Natural killer cell (primary cell): ENCODE data around the gene FBLN1. TPM values are rescaled to one million over a fixed set of nuclear protein-coding genes. Genes with fewer than 3 reads are reported as not detected.

Experiments
- ATAC-seq, 3 donors: fragments of 150-1000 bp in 2 of 3; fragments of 200-7000 bp in 1 of 3; cut with Tn5 transposase; 1 replicate in 1 of 3; 2 replicates in 2 of 3; pipeline ENCODE4 v1.10.0; 2021; ENCODE audit warnings: mild to moderate bottlenecking in 2 of 3, moderate library complexity in 2 of 3
- DNase-seq, 2 donors: peaks; one replicate each; pipeline versions ENCODE4 v3.0.0 to v3.0.0-alpha.2; 2013 to 2021; ENCODE audit warnings: mixed read lengths in 1 of 2
- H3K27ac ChIP-seq: one replicate; pipeline ENCODE4 v1.5.1; 2013; ENCODE audit warnings: mild to moderate bottlenecking, low read length
- H3K27me3 ChIP-seq: one replicate; pipeline ENCODE4 v1.6.1; 2013; ENCODE audit warnings: low read length; ENCODE audit not compliant: control insufficient read depth, insufficient read depth
- H3K36me3 ChIP-seq: one replicate; pipeline ENCODE4 v1.6.1; 2013; ENCODE audit warnings: low read length; ENCODE audit not compliant: control insufficient read depth, insufficient read depth
- H3K4me1 ChIP-seq: one replicate; pipeline ENCODE4 v1.6.1; 2013; ENCODE audit warnings: low read length; ENCODE audit not compliant: control insufficient read depth, insufficient read depth
- H3K4me3 ChIP-seq: one replicate; pipeline ENCODE4 v1.5.1; 2013; ENCODE audit warnings: low read length
- H3K9me3 ChIP-seq: one replicate; pipeline ENCODE4 v1.6.1; 2013; ENCODE audit warnings: low read length; ENCODE audit not compliant: control insufficient read depth, insufficient read depth
- H3K27ac Mint-ChIP-seq, 2 donors: one replicate each; pipeline ENCODE4 v1.8.0; 2022; ENCODE audit warnings: mild to moderate bottlenecking in 2 of 2, mixed read lengths in 2 of 2, moderate library complexity in 1 of 2
- H3K27me3 Mint-ChIP-seq, 2 donors: one replicate each; pipeline ENCODE4 v1.8.0; 2022; ENCODE audit warnings: low read depth in 2 of 2, mixed read lengths in 2 of 2
- H3K36me3 Mint-ChIP-seq: one replicate; pipeline ENCODE4 v1.8.0; 2022; ENCODE audit warnings: mixed read lengths
- H3K4me1 Mint-ChIP-seq, 2 donors: one replicate each; pipeline ENCODE4 v1.8.0; 2022; ENCODE audit warnings: mixed read lengths in 2 of 2
- H3K4me3 Mint-ChIP-seq: one replicate; pipeline ENCODE4 v1.8.0; 2022; ENCODE audit warnings: mild to moderate bottlenecking, moderate library complexity, mixed read lengths
- H3K9me3 Mint-ChIP-seq, 2 donors: one replicate each; pipeline ENCODE4 v1.8.0; 2022; ENCODE audit warnings: mixed read lengths in 2 of 2
- WGBS: methylation state at CpG from one replicate; pipeline ENCODE4 v1.1.7; 2013; ENCODE audit warnings: missing lambda C conversion rate; ENCODE audit not compliant: insufficient coverage; 5-methylcytosine and 5-hydroxymethylcytosine counted together
- intact Hi-C: fragments of 100-400 bp; cut with micrococcal nuclease; formaldehyde crosslinking; loops from one replicate; pipeline ENCODE4 v1.14.2; 2022
- total RNA-seq, 4 donors: library from RNA; stranded (reverse); fragments of 120-200 nt in 1 of 4; gene quantifications; one replicate each; pipeline versions ENCODE4 v1.2.3 to v1.2.4, GENCODE V29; 2013 to 2022
- TF ChIP-seq, protein P1 (sequence below): fragments of 200-600 bp; IDR thresholded peaks from one replicate; pipeline ENCODE4 v1.8.0; 2022; ENCODE audit warnings: antibody characterized with exemption

The FBLN1 gene
- total RNA-seq, 3 donors from 2014 or later (not counting 1 experiment from before 2014, with no cell fraction given): 0.58 TPM; not detected in 2

- Mint-ChIP-seq H3K4me1 (peaks cover 0 to 5% of the 10 kb centered on the region in 2 donors), H3K27me3 (peaks cover 0 to 2% of the 10 kb centered on the region in 2 donors), H3K36me3 (no peaks in the 10 kb centered on the region), H3K27ac (no peak overlapping the region), H3K9me3 (no peaks in the 10 kb centered on the region), H3K4me3 (no peak overlapping the region)
- DNase-seq: no peak
- Histone ChIP-seq H3K4me3 (no peak overlapping the region), H3K27me3 (no peaks in the 10 kb centered on the region), H3K27ac (no peak overlapping the region), H3K9me3 (no peaks in the 10 kb centered on the region), H3K36me3 (no peaks in the 10 kb centered on the region), H3K4me1 (no peaks in the 10 kb centered on the region)
- WGBS: 91% methylated on average over 22 of the region's 22 CpGs
- TF ChIP-seq, protein P1, sequence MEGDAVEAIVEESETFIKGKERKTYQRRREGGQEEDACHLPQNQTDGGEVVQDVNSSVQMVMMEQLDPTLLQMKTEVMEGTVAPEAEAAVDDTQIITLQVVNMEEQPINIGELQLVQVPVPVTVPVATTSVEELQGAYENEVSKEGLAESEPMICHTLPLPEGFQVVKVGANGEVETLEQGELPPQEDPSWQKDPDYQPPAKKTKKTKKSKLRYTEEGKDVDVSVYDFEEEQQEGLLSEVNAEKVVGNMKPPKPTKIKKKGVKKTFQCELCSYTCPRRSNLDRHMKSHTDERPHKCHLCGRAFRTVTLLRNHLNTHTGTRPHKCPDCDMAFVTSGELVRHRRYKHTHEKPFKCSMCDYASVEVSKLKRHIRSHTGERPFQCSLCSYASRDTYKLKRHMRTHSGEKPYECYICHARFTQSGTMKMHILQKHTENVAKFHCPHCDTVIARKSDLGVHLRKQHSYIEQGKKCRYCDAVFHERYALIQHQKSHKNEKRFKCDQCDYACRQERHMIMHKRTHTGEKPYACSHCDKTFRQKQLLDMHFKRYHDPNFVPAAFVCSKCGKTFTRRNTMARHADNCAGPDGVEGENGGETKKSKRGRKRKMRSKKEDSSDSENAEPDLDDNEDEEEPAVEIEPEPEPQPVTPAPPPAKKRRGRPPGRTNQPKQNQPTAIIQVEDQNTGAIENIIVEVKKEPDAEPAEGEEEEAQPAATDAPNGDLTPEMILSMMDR: no peak
- ATAC-seq: no peak
- intact Hi-C loops: loop anchor here (5.0 kb wide), 1 partner anchor 1332 kb away; no protein-coding TSS in a partner anchor
These were observed 97.3 kb downstream of the FBLN1 start for GRCh38 chr22:45599836-45600577.

DNA sequence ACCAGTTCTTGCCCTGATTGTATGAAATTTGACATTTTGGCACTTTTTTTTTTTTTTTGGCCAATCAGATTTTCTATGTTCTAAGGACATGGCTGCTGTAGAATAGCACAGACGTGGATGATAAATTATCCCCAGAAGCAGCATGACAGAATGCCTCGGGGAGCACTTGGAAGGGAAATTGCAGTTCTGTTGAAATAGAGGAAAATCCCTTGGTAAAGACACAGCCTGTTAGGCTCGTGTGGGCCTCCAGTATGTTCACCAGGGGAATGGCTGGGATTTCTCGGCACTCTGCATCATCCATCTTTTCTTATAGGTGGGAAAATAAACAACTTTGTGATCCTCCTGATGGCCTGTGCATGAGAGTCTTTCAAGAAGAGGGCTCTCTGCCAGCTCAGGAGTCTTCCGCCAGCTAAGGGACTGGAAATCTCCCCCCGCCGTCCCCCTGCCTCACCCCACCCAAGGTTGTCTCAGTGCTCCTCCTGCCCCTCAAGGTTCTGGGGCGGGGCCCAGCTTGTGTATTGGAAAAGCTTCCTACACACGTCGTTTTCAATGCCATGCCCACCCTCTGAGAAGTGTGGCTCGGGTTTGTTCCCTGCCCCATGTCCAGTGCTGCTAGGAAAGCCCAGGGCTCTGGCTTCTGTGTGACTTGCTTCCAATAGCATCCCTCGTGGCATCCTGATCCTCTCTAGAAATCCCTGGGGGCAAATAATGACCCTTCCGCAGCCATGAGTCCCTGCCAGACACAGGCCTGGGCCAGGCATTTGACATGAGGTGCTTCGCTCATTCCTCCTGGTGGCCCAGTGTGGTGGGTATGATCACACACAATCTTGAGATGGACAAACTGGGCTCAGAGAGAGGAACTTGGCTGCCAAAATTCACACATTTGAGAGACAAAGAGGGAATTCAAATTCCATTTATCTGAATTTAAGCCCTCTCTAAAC lies 98.4 kb downstream of the FBLN1 start:
- Histone ChIP-seq H3K9me3 (no peaks in the 10 kb centered on the region), H3K4me3 (no peak overlapping the region), H3K36me3 (no peaks in the 10 kb centered on the region), H3K4me1 (no peaks in the 10 kb centered on the region), H3K27me3 (no peaks in the 10 kb centered on the region), H3K27ac (no peak overlapping the region)
- Mint-ChIP-seq H3K9me3 (no peaks in the 10 kb centered on the region), H3K36me3 (no peaks in the 10 kb centered on the region), H3K27me3 (peaks cover 0 to 2% of the 10 kb centered on the region in 2 donors), H3K4me3 (no peak overlapping the region), H3K27ac (no peak overlapping the region), H3K4me1 (peaks cover 0 to 5% of the 10 kb centered on the region in 2 donors)
- ATAC-seq: no peak
- no peak for DNase-seq
- TF ChIP-seq, protein P1: no peak
- WGBS: 86% methylated on average over 14 of the region's 14 CpGs
- intact Hi-C loops: loop anchor here (5.0 kb wide), 1 partner anchor 1331 kb away; no protein-coding TSS in a partner anchor

DNA sequence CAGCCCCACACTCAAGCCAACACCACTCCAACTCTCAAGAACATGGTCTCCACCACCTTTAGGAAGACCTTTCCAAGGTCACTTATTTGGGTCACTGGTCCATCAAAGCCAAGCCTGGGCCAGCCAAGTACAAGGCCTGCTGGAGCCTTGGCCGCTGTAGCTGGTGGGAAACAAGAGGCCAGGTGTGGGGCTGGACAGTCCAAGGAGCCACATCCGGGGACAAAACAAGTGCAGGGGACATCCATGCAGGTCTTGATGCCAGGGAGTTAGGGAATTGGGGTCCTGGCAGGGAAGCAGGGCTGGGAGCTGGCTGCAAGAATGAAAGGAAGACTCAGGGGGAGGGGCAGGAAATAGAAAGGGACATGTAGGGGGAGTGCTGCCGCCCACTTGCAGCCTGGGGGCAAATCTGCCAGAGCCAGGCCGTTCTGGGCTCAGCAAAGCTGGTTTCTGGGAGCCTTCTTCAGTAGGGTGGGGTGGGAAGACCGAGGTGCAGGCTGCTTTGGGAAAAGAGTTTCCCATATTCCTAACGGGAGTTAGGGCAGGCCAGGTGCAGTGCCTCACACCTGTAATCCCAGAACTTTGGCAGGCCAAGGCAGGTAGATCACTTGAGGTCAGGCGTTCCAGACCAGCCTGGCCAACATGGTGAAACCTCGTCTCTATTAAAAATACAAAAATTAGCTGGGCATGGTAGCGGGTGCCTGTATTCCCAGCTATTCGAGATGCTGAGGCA lies 99.5 kb downstream of the FBLN1 start:
- H3K36me3 Mint-ChIP-seq: no peaks in the 10 kb centered on the region
- peaks cover 4 to 5% of the 10 kb centered on the region in 2 donors for H3K4me1 Mint-ChIP-seq
- H3K4me1 ChIP-seq: no peaks in the 10 kb centered on the region
- no peak overlapping the region for H3K27ac ChIP-seq
- TF ChIP-seq, protein P1: no peak
- H3K36me3 ChIP-seq: no peaks in the 10 kb centered on the region
- DNase-seq: no peak
- no peaks in the 10 kb centered on the region for H3K27me3 ChIP-seq
- peaks cover 0 to 5% of the 10 kb centered on the region in 2 donors for H3K27me3 Mint-ChIP-seq
- H3K9me3 Mint-ChIP-seq: no peaks in the 10 kb centered on the region
- intact Hi-C loops: loop anchor here (5.0 kb wide), 1 partner anchor 1330 kb away; no protein-coding TSS in a partner anchor
- H3K4me3 Mint-ChIP-seq: no peak overlapping the region
- ATAC-seq: no peak
- no peaks in the 10 kb centered on the region for H3K9me3 ChIP-seq
- WGBS: 78% methylated on average over 10 of the region's 10 CpGs
- no peak overlapping the region for H3K27ac Mint-ChIP-seq
- no peak overlapping the region for H3K4me3 ChIP-seq
